ENCODE measurements around the gene RNF220.
"Not testable (repeated sequence)": the region's sequence is repeated elsewhere in the genome, so short reads cannot be mapped to it uniquely, and the experiment has no call there.

The RNF220 gene

GRCh38 chr1:44497422-44498170 lies 92.5 kb downstream of the RNF220 start:
- no peak for DNase-seq

- no peak for DNase-seq
Measured at GRCh38 chr1:44499306-44499705, 94.3 kb downstream of the RNF220 start.

GRCh38 chr1:44500181-44501046 lies 95.4 kb downstream of the RNF220 start:
- DNase-seq: no peak

- no peak for DNase-seq
Measured at GRCh38 chr1:44501047-44501890, 96.2 kb downstream of the RNF220 start.

- not testable (repeated sequence) for DNase-seq
Measured at GRCh38 chr1:44502823-44503222, 97.8 kb downstream of the RNF220 start.

GRCh38 chr1:44503625-44504024 lies 98.6 kb downstream of the RNF220 start:
- no peak for DNase-seq

GRCh38 chr1:44505210-44505993 lies 100.3 kb downstream of the RNF220 start:
- no peak for DNase-seq

GRCh38 chr1:44507490-44508396 lies 102.7 kb downstream of the RNF220 start:
- DNase-seq: no peak

- DNase-seq: no peak
Measured at GRCh38 chr1:44508397-44508745, 103.3 kb downstream of the RNF220 start.

- DNase-seq: no peak
Measured at GRCh38 chr1:44511363-44511762, 106.3 kb downstream of the RNF220 start.

GRCh38 chr1:44511769-44512168 lies 106.7 kb downstream of the RNF220 start:
- DNase-seq: no peak

GRCh38 chr1:44512313-44512885 lies 107.3 kb downstream of the RNF220 start:
- no peak for DNase-seq

- no peak for DNase-seq
Measured at GRCh38 chr1:44513111-44513510, 108.1 kb downstream of the RNF220 start.

- DNase-seq: no peak
Measured at GRCh38 chr1:44514673-44515072, 109.6 kb downstream of the RNF220 start.

- no peak for DNase-seq
Measured at GRCh38 chr1:44515416-44515815, 110.4 kb downstream of the RNF220 start.

GRCh38 chr1:44519035-44519676 lies 114.1 kb downstream of the RNF220 start:
- DNase-seq: no peak

GRCh38 chr1:44521378-44522080 lies 116.5 kb downstream of the RNF220 start:
- DNase-seq: no peak

- DNase-seq: no peak
Measured at GRCh38 chr1:44523593-44524591, 118.8 kb downstream of the RNF220 start.

Measured in NCI-H774 (cell line).